T-helper 17 cell (primary cell): ENCODE measurements around the gene PLA2G2C. TPM values are rescaled to one million over a fixed set of nuclear protein-coding genes. Genes with fewer than 3 reads are reported as not detected.

Experiments used
- ATAC-seq: fragments of 150-1000 bp; cut with Tn5 transposase; 2 replicates; pipeline ENCODE4 v1.10.0; 2021; ENCODE audit warnings: mild to moderate bottlenecking, moderate library complexity
- DNase-seq, 3 donors: peaks; one replicate each; pipeline versions ENCODE4 v3.0.0 to v3.0.0-alpha.2; 2020 to 2021
- H3K9me3 ChIP-seq: one replicate; pipeline ENCODE4 v1.7.0; 2013; ENCODE audit warnings: low read length, mild to moderate bottlenecking; ENCODE audit not compliant: control insufficient read depth, poor library complexity, severe bottlenecking
- H3K27ac Mint-ChIP-seq: one replicate; pipeline ENCODE4 v1.8.0; 2022; ENCODE audit warnings: mild to moderate bottlenecking, moderate library complexity, mixed read lengths
- H3K27me3 Mint-ChIP-seq: one replicate; pipeline ENCODE4 v1.8.0; 2022; ENCODE audit warnings: mixed read lengths
- H3K36me3 Mint-ChIP-seq: one replicate; pipeline ENCODE4 v1.8.0; 2022; ENCODE audit warnings: low read depth, mixed read lengths
- H3K4me1 Mint-ChIP-seq: one replicate; pipeline ENCODE4 v1.8.0; 2022; ENCODE audit warnings: mild to moderate bottlenecking, mixed read lengths
- H3K4me3 Mint-ChIP-seq: one replicate; pipeline ENCODE4 v1.8.0; 2022; ENCODE audit warnings: mild to moderate bottlenecking, moderate library complexity, mixed read lengths
- total RNA-seq, 4 donors: library from RNA in 2 of 4; stranded (reverse) in 2 of 4; gene quantifications; one replicate each; pipeline ENCODE4 v1.2.3 and lab custom pipeline; 2022 to 2026

PLA2G2C gene
- total RNA-seq, 2 donors from 2014 or later: 0.25 TPM; not detected in 1

GRCh38 chr1:20187103-20187812 is 940 bp upstream of the PLA2G2C start:
- DNase-seq: peak in 1 of 3 donors; percentile 19
- peaks cover 52% of the 10 kb centered on the region for H3K4me1 Mint-ChIP-seq
- H3K27me3 Mint-ChIP-seq: no peaks in the 10 kb centered on the region
- H3K4me3 Mint-ChIP-seq: peak overlapping the region; percentile 86
- peak; percentile 58 for ATAC-seq
- H3K27ac Mint-ChIP-seq: peak overlapping the region; percentile 92
- H3K9me3 ChIP-seq: no peaks in the 10 kb centered on the region
- H3K36me3 Mint-ChIP-seq: peaks cover 4% of the 10 kb centered on the region

- Mint-ChIP-seq H3K36me3 (peaks cover 4% of the 10 kb centered on the region), H3K4me3 (peak overlapping the region; percentile 92), H3K27ac (peak overlapping the region; percentile 92), H3K27me3 (no peaks in the 10 kb centered on the region), H3K4me1 (peaks cover 52% of the 10 kb centered on the region)
- no peaks in the 10 kb centered on the region for H3K9me3 ChIP-seq
- peak; percentile 80 for ATAC-seq
- peak; percentile 19 to 45 (median 35) for DNase-seq
Observed at GRCh38 chr1:20184997-20185833, 1.1 kb downstream of the PLA2G2C start.

- ATAC-seq (no peak), DNase-seq (no peak)
- H3K27me3 Mint-ChIP-seq: no peaks in the 10 kb centered on the region
- peak overlapping the region; percentile 92 for H3K27ac Mint-ChIP-seq
- H3K36me3 Mint-ChIP-seq: peaks cover 4% of the 10 kb centered on the region
- peak overlapping the region; percentile 92 for H3K4me3 Mint-ChIP-seq
- H3K4me1 Mint-ChIP-seq: peaks cover 51% of the 10 kb centered on the region
- no peaks in the 10 kb centered on the region for H3K9me3 ChIP-seq
Observed at GRCh38 chr1:20184481-20184900, 1.8 kb downstream of the PLA2G2C start.

GRCh38 chr1:20183616-20184271 is 2.6 kb downstream of the PLA2G2C start:
- Mint-ChIP-seq H3K27ac (peak overlapping the region; percentile 92), H3K27me3 (no peaks in the 10 kb centered on the region), H3K36me3 (peaks cover 4% of the 10 kb centered on the region), H3K4me3 (no peak overlapping the region), H3K4me1 (peaks cover 44% of the 10 kb centered on the region)
- DNase-seq (no peak), ATAC-seq (no peak)
- H3K9me3 ChIP-seq: no peaks in the 10 kb centered on the region

- DNase-seq: no peak
- no peaks in the 10 kb centered on the region for H3K9me3 ChIP-seq
- H3K27me3 Mint-ChIP-seq: no peaks in the 10 kb centered on the region
- no peak overlapping the region for H3K4me3 Mint-ChIP-seq
- H3K27ac Mint-ChIP-seq: peak overlapping the region; percentile 24
- H3K36me3 Mint-ChIP-seq: peaks cover 1% of the 10 kb centered on the region
- no peak for ATAC-seq
- H3K4me1 Mint-ChIP-seq: peaks cover 37% of the 10 kb centered on the region
Observed at GRCh38 chr1:20183035-20183434, 3.3 kb downstream of the PLA2G2C start.

GRCh38 chr1:20182415-20182814 is 3.9 kb downstream of the PLA2G2C start:
- ATAC-seq (no peak), DNase-seq (no peak)
- H3K27ac Mint-ChIP-seq: peak overlapping the region; percentile 24
- no peaks in the 10 kb centered on the region for H3K27me3 Mint-ChIP-seq
- H3K4me3 Mint-ChIP-seq: no peak overlapping the region
- H3K36me3 Mint-ChIP-seq: no peaks in the 10 kb centered on the region
- peaks cover 32% of the 10 kb centered on the region for H3K4me1 Mint-ChIP-seq
- no peaks in the 10 kb centered on the region for H3K9me3 ChIP-seq

GRCh38 chr1:20180844-20181207 is 5.5 kb downstream of the PLA2G2C start:
- no peak overlapping the region for H3K4me3 Mint-ChIP-seq
- DNase-seq (no peak), ATAC-seq (no peak)
- H3K36me3 Mint-ChIP-seq: no peaks in the 10 kb centered on the region
- H3K4me1 Mint-ChIP-seq: peaks cover 19% of the 10 kb centered on the region
- H3K9me3 ChIP-seq: no peaks in the 10 kb centered on the region
- H3K27ac Mint-ChIP-seq: no peak overlapping the region
- no peaks in the 10 kb centered on the region for H3K27me3 Mint-ChIP-seq

- Mint-ChIP-seq H3K4me3 (no peak overlapping the region), H3K36me3 (no peaks in the 10 kb centered on the region), H3K4me1 (peaks cover 16% of the 10 kb centered on the region), H3K27ac (peak overlapping the region; percentile 5), H3K27me3 (no peaks in the 10 kb centered on the region)
- ATAC-seq: no peak
- DNase-seq: no peak
- no peaks in the 10 kb centered on the region for H3K9me3 ChIP-seq
Observed at GRCh38 chr1:20180129-20180843, 6.0 kb downstream of the PLA2G2C start.

GRCh38 chr1:20179371-20180128 is 6.8 kb downstream of the PLA2G2C start:
- Mint-ChIP-seq H3K4me1 (peaks cover 11% of the 10 kb centered on the region), H3K27me3 (no peaks in the 10 kb centered on the region), H3K36me3 (no peaks in the 10 kb centered on the region), H3K4me3 (no peak overlapping the region), H3K27ac (peak overlapping the region; percentile 14)
- H3K9me3 ChIP-seq: no peaks in the 10 kb centered on the region
- ATAC-seq (no peak), DNase-seq (no peak)

- no peak for DNase-seq
- ATAC-seq: no peak
- Mint-ChIP-seq H3K36me3 (no peaks in the 10 kb centered on the region), H3K27me3 (no peaks in the 10 kb centered on the region), H3K4me3 (no peak overlapping the region), H3K4me1 (peaks cover 7% of the 10 kb centered on the region), H3K27ac (peak overlapping the region; percentile 16)
- no peaks in the 10 kb centered on the region for H3K9me3 ChIP-seq
Observed at GRCh38 chr1:20178634-20179370, 7.5 kb downstream of the PLA2G2C start.

- Mint-ChIP-seq H3K27ac (no peak overlapping the region), H3K36me3 (no peaks in the 10 kb centered on the region), H3K4me1 (peaks cover 13% of the 10 kb centered on the region), H3K4me3 (no peak overlapping the region), H3K27me3 (no peaks in the 10 kb centered on the region)
- ATAC-seq: no peak
- no peak for DNase-seq
- H3K9me3 ChIP-seq: no peaks in the 10 kb centered on the region
Observed at GRCh38 chr1:20174937-20175666, 11.2 kb downstream of the PLA2G2C start.
